ENCODE data around the gene OTULIN. TPM values are rescaled to one million over a fixed set of nuclear protein-coding genes. Genes with fewer than 3 reads are reported as not detected.

Gene OTULIN
- total and polyA plus RNA-seq, 2 of the 8 experiments (the other 6 are each of a cell fraction or from before 2014, with no cell fraction given) = 5.2 to 34.8 TPM

DNA sequence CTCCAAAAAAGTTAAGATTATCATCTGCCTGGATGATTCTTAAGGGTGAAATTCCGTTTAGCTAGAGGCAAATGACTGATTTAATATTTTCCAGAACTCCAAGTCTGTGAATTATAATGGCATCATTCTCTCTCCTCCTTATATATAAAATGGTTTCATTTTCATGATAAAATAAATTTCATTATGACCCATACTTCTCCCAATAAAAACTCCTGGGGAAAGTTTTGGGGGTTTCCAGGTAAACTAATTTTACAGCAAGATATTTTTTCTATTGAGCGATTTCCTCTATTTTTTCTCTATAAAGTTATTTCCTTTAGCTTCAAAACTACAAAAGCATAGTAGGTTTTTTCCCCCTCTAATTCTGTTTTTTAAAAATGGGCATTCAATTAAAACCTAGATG lies 7.6 kb upstream of the OTULIN start:
- TF ChIP-seq TCF12 (IDR thresholded peaks at IDR 0.05; ENCODE audit: low read depth, low read length) (no peak), RFX5 (IDR thresholded peaks at IDR 0.05; ENCODE audit: borderline replicate concordance, low read depth, low read length) (no peak), RBBP5 (IDR thresholded peaks at IDR 0.05; ENCODE audit: borderline replicate concordance, low read depth, low read length) (no peak), RNF2 (IDR thresholded peaks at IDR 0.05; ENCODE audit: borderline replicate concordance, low read depth, low read length, missing control alignments, poor library complexity, severe bottlenecking) (no peak), SUZ12 (IDR thresholded peaks at IDR 0.05; ENCODE audit: low read length) (no peak)
- ChIA-PET CTCF (ENCODE audit: partially characterized antibody) (interaction anchor here (0.8 to 1.4 kb wide), 4 partner anchors 9 to 128 kb away, joined by 3 to 8 read pairs (median 3); no protein-coding TSS in a partner anchor), POLR2A (ENCODE audit: partially characterized antibody) (no interaction called here)
- FAIRE-seq (no peak), DNase-seq (ENCODE audit: low read depth in 1 of 2, low spot score in 2 of 2) (no peak)
- Histone ChIP-seq H2BK120ac (replicated peaks; ENCODE audit: low read depth, low read length) (no peak overlapping the region), H3K9me3 (ENCODE audit: insufficient read depth in 2 of 2, low read depth in 1 of 2, low read length in 1 of 2) (no peaks in the 10 kb centered on the region), H3K27ac (ENCODE audit: low read depth, low read length) (no peak overlapping the region), H2BK15ac (ENCODE audit: low read length) (no peak overlapping the region), H3K4ac (replicated peaks; ENCODE audit: insufficient read length, low read depth, low read length) (no peak overlapping the region), H3K23me2 (ENCODE audit: low read depth, low read length) (no peaks in the 10 kb centered on the region), H3K79me2 (ENCODE audit: control insufficient read depth in 1 of 2, insufficient read depth in 2 of 2, low read length in 2 of 2) (no peaks in the 10 kb centered on the region), H3K79me1 (ENCODE audit: low read depth, low read length) (no peaks in the 10 kb centered on the region), H3K4me3 (ENCODE audit: extremely low read depth in 1 of 4, insufficient read depth in 2 of 4, low read depth in 3 of 4, low read length in 4 of 4) (no peak overlapping the region), H3K27me3 (replicated peaks in 1 of 4; ENCODE audit: control insufficient read depth in 3 of 4, extremely low read depth in 1 of 4, insufficient read depth in 3 of 4, low read length in 3 of 4) (no peaks in the 10 kb centered on the region), H2BK5ac (ENCODE audit: low read depth, low read length) (no peak overlapping the region), H2BK20ac (ENCODE audit: low read length) (no peak overlapping the region), H2AK5ac (ENCODE audit: low read depth, low read length) (no peak overlapping the region), H4K8ac (ENCODE audit: extremely low read depth, insufficient read depth, low read length) (no peak overlapping the region), H3K4me1 (replicated peaks in 1 of 4; ENCODE audit: control insufficient read depth in 3 of 4, insufficient read depth in 4 of 4, low read length in 3 of 4) (no peaks in the 10 kb centered on the region), H3K4me2 (ENCODE audit: insufficient read depth in 1 of 2, low read depth in 2 of 2, low read length in 2 of 2) (no peak overlapping the region), H2AFZ (ENCODE audit: low read length) (no peak overlapping the region), H4K20me1 (replicated peaks in 1 of 2; ENCODE audit: control insufficient read depth in 1 of 2, insufficient read depth in 2 of 2, low read length in 2 of 2) (no peaks in the 10 kb centered on the region), H3K56ac (replicated peaks; ENCODE audit: insufficient read length, low read depth, low read length) (no peak overlapping the region), H4K5ac (ENCODE audit: insufficient read length, low read depth, low read length) (no peak overlapping the region), H3K23ac (ENCODE audit: insufficient read length) (no peak overlapping the region), H2BK12ac (ENCODE audit: low read depth, low read length) (no peak overlapping the region), H3K9ac (replicated peaks in 1 of 4; ENCODE audit: extremely low read depth in 1 of 4, low read depth in 3 of 4, low read length in 3 of 4) (no peak overlapping the region), H4K91ac (replicated peaks; ENCODE audit: insufficient read length, low read length) (no peak overlapping the region), H3K14ac (ENCODE audit: insufficient read length) (no peak overlapping the region), H3K18ac (ENCODE audit: extremely low read depth, low read length) (no peak overlapping the region), H3K36me3 (ENCODE audit: control insufficient read depth in 2 of 4, insufficient read depth in 4 of 4, low read length in 3 of 4) (no peaks in the 10 kb centered on the region)
- 40% methylated on average over 2 of the region's 2 CpGs; no CpG with 5 or more reads in 1 of the 2 experiments for WGBS, 2 experiments (ENCODE audit: extremely low coverage in 1 of 2, insufficient coverage in 1 of 2, insufficient read length in 1 of 2, insufficient replicate concordance in 2 of 2, low coverage in 1 of 2, low lambda C conversion rate in 2 of 2, missing lambda C conversion rate in 1 of 2)
